IMR-90 (cell line): Measurements from ENCODE around the gene STMN1.

Experiments
- CEBPB ChIP-seq: IDR thresholded peaks from 2 replicates; pipeline ENCODE4 v1.6.1; 2012; ENCODE audit warnings: low read depth, low read length, improper control_type of control experiment
- FOS ChIP-seq: fragments of 150-350 bp; IDR thresholded peaks from 2 replicates; pipeline ENCODE4 v1.6.1; 2016; ENCODE audit warnings: low read depth, low read length
- MAFK ChIP-seq: IDR thresholded peaks from 2 replicates; pipeline ENCODE4 v1.6.1; 2012; ENCODE audit warnings: low read depth, low read length, improper control_type of control experiment
- MXI1 ChIP-seq: IDR thresholded peaks from 2 replicates; pipeline ENCODE4 v1.6.1; 2012; ENCODE audit warnings: low read depth, mild to moderate bottlenecking, low read length, moderate library complexity, borderline replicate concordance
- NFE2L2 ChIP-seq: fragments of 150-350 bp; IDR thresholded peaks from 2 replicates; pipeline ENCODE4 v1.6.1; 2016; ENCODE audit warnings: low read depth, mild to moderate bottlenecking, low read length
- POLR2A ChIP-seq: IDR thresholded peaks from 2 replicates; pipeline ENCODE4 v1.6.1; 2012; ENCODE audit warnings: mild to moderate bottlenecking, low read depth, low read length
- RAD21 ChIP-seq: IDR thresholded peaks from 2 replicates; pipeline ENCODE4 v1.6.1; 2012; ENCODE audit warnings: low read length, improper control_type of control experiment
- RFX5 ChIP-seq: IDR thresholded peaks from 2 replicates; pipeline ENCODE4 v1.8.0; 2012; ENCODE audit warnings: low read depth, mild to moderate bottlenecking, low read length, moderate library complexity
- SMC3 ChIP-seq: fragments of 150-350 bp; IDR thresholded peaks from 2 replicates; pipeline ENCODE4 v1.6.1; 2016; ENCODE audit warnings: low read depth, mild to moderate bottlenecking, antibody characterized with exemption, low read length, moderate library complexity
- TF ChIP-seq, protein P1 (sequence below): conservative IDR thresholded peaks from 2 replicates; pipeline ENCODE4 v1.5.1; 2012; ENCODE audit warnings: mild to moderate bottlenecking, low read depth, low read length, improper control_type of control experiment
- TF ChIP-seq, protein P2 (sequence below): fragments of 150-350 bp; IDR thresholded peaks from 2 replicates; pipeline ENCODE4 v1.6.1; 2017; ENCODE audit warnings: mild to moderate bottlenecking, antibody characterized with exemption, low read length, low read depth
- TF ChIP-seq, protein P3 (sequence below): fragments of 150-350 bp; IDR thresholded peaks from 2 replicates; pipeline ENCODE4 v1.6.1; 2016; ENCODE audit warnings: low read depth, mild to moderate bottlenecking, low read length, moderate library complexity, borderline replicate concordance

DNA sequence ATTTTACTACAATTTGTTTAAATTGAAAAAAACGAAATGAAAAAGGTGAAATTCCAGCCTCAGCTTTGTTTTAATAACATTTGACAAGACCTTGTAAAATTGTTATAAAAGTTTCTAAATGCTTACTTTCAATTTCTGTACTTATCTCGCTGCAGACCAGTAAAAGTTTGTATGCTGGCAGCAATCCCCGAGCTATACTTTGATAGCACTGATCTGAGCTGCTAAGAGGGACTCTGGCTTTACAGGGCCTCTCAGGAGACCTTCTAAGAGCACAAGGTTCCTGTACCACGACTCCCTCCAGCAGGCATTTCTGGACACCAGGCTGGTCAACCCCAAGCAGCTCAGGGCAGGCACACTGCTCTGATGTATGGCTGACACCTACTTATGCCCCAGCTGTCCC lies 13.1 kb downstream of the STMN1 start:
- no peak for TF ChIP-seq POLR2A
- TF ChIP-seq RFX5: no peak
- TF ChIP-seq, protein P1, sequence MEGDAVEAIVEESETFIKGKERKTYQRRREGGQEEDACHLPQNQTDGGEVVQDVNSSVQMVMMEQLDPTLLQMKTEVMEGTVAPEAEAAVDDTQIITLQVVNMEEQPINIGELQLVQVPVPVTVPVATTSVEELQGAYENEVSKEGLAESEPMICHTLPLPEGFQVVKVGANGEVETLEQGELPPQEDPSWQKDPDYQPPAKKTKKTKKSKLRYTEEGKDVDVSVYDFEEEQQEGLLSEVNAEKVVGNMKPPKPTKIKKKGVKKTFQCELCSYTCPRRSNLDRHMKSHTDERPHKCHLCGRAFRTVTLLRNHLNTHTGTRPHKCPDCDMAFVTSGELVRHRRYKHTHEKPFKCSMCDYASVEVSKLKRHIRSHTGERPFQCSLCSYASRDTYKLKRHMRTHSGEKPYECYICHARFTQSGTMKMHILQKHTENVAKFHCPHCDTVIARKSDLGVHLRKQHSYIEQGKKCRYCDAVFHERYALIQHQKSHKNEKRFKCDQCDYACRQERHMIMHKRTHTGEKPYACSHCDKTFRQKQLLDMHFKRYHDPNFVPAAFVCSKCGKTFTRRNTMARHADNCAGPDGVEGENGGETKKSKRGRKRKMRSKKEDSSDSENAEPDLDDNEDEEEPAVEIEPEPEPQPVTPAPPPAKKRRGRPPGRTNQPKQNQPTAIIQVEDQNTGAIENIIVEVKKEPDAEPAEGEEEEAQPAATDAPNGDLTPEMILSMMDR: no peak
- TF ChIP-seq FOS: no peak
- TF ChIP-seq RAD21: no peak
- TF ChIP-seq NFE2L2: no peak
- TF ChIP-seq, protein P2, sequence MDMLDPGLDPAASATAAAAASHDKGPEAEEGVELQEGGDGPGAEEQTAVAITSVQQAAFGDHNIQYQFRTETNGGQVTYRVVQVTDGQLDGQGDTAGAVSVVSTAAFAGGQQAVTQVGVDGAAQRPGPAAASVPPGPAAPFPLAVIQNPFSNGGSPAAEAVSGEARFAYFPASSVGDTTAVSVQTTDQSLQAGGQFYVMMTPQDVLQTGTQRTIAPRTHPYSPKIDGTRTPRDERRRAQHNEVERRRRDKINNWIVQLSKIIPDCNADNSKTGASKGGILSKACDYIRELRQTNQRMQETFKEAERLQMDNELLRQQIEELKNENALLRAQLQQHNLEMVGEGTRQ: no peak
- no peak for TF ChIP-seq CEBPB
- TF ChIP-seq, protein P3, sequence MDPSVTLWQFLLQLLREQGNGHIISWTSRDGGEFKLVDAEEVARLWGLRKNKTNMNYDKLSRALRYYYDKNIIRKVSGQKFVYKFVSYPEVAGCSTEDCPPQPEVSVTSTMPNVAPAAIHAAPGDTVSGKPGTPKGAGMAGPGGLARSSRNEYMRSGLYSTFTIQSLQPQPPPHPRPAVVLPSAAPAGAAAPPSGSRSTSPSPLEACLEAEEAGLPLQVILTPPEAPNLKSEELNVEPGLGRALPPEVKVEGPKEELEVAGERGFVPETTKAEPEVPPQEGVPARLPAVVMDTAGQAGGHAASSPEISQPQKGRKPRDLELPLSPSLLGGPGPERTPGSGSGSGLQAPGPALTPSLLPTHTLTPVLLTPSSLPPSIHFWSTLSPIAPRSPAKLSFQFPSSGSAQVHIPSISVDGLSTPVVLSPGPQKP: no peak
- no peak for TF ChIP-seq MAFK
- TF ChIP-seq MXI1: no peak
- no peak for TF ChIP-seq SMC3
